Measurements from ENCODE around the gene ITGAX. TPM values are rescaled to one million over a fixed set of nuclear protein-coding genes. Genes with fewer than 3 reads are reported as not detected.
"Not testable (repeated sequence)": the region's sequence is repeated elsewhere in the genome, so short reads cannot be mapped to it uniquely, and the experiment has no call there.

The ITGAX gene
- total RNA-seq: not detected in 3 replicates

- Mint-ChIP-seq H3K36me3 (no peaks in the 10 kb centered on the region), H3K4me1 (no peaks in the 10 kb centered on the region), H3K9me3 (no peaks in the 10 kb centered on the region), H3K4me3 (no peak within 1 kb of the TSS), H3K27me3 (ENCODE audit: low read depth) (peaks cover 20% of the 10 kb centered on the region), H3K27ac (no peak within 1 kb of the TSS)
- no peak for TF ChIP-seq CTCF (IDR thresholded peaks at IDR 0.05; ENCODE audit: unreplicated experiment)
- DNase-seq (ENCODE audit: low spot score in 2 of 2, unreplicated experiment in 2 of 2): no peak
These were observed at the start of gene ITGAX for GRCh38 chr16:31354394-31355291. Gene ITGAX (plus strand): TSS chr16:31355176. CDS start chr16:31355255, 79 bp downstream.

GRCh38 chr16:31305219-31305618 is 49.8 kb upstream of the ITGAX start:
- Mint-ChIP-seq H3K4me1 (no peaks in the 10 kb centered on the region), H3K4me3 (no peak overlapping the region), H3K27ac (no peak overlapping the region), H3K36me3 (no peaks in the 10 kb centered on the region), H3K9me3 (peaks cover 9% of the 10 kb centered on the region), H3K27me3 (ENCODE audit: low read depth) (peaks cover 44% of the 10 kb centered on the region)
- DNase-seq (ENCODE audit: low spot score in 2 of 2, unreplicated experiment in 2 of 2): no peak
- TF ChIP-seq CTCF (IDR thresholded peaks at IDR 0.05; ENCODE audit: unreplicated experiment): no peak

GRCh38 chr16:31308381-31308780 is 46.6 kb upstream of the ITGAX start:
- not testable (repeated sequence) for H3K27ac Mint-ChIP-seq; H3K4me1 Mint-ChIP-seq; H3K36me3 Mint-ChIP-seq; H3K9me3 Mint-ChIP-seq; DNase-seq (ENCODE audit: low spot score in 2 of 2, unreplicated experiment in 2 of 2); H3K4me3 Mint-ChIP-seq
- H3K27me3 Mint-ChIP-seq (ENCODE audit: low read depth): peaks cover 34% of the 10 kb centered on the region

GRCh38 chr16:31322500-31322899 is 32.5 kb upstream of the ITGAX start:
- TF ChIP-seq CTCF (IDR thresholded peaks at IDR 0.05; ENCODE audit: unreplicated experiment): no peak
- no peak overlapping the region for H3K4me3 Mint-ChIP-seq
- DNase-seq (ENCODE audit: low spot score in 2 of 2, unreplicated experiment in 2 of 2): no peak
- H3K27ac Mint-ChIP-seq: no peak overlapping the region
- H3K27me3 Mint-ChIP-seq (ENCODE audit: low read depth): peaks cover 6% of the 10 kb centered on the region
- H3K4me1 Mint-ChIP-seq: no peaks in the 10 kb centered on the region
- H3K36me3 Mint-ChIP-seq: no peaks in the 10 kb centered on the region
- H3K9me3 Mint-ChIP-seq: peaks cover 23% of the 10 kb centered on the region

GRCh38 chr16:31323959-31324629 is 30.9 kb upstream of the ITGAX start:
- Mint-ChIP-seq H3K4me1 (no peaks in the 10 kb centered on the region), H3K9me3 (peaks cover 19% of the 10 kb centered on the region), H3K27me3 (ENCODE audit: low read depth) (peaks cover 21% of the 10 kb centered on the region), H3K27ac (no peak overlapping the region), H3K36me3 (no peaks in the 10 kb centered on the region), H3K4me3 (no peak overlapping the region)
- TF ChIP-seq CTCF (IDR thresholded peaks at IDR 0.05; ENCODE audit: unreplicated experiment): no peak
- no peak for DNase-seq (ENCODE audit: low spot score in 2 of 2, unreplicated experiment in 2 of 2)

GRCh38 chr16:31325171-31325570 is 29.8 kb upstream of the ITGAX start:
- Mint-ChIP-seq H3K27me3 (ENCODE audit: low read depth) (peaks cover 31% of the 10 kb centered on the region), H3K27ac (no peak overlapping the region)

More at GRCh38 chr16:31325171-31325570, 29.8 kb upstream of the ITGAX start:
- Mint-ChIP-seq H3K4me3 (no peak overlapping the region), H3K36me3 (no peaks in the 10 kb centered on the region), H3K9me3 (peaks cover 19% of the 10 kb centered on the region), H3K4me1 (no peaks in the 10 kb centered on the region)
- no peak for TF ChIP-seq CTCF (IDR thresholded peaks at IDR 0.05; ENCODE audit: unreplicated experiment)
- no peak for DNase-seq (ENCODE audit: low spot score in 2 of 2, unreplicated experiment in 2 of 2)
